ENCODE data around the gene METTL9.

The METTL9 gene

GRCh38 chr16:21656795-21657768 is 57.7 kb downstream of the METTL9 start:
- DNase-seq (ENCODE audit: extremely low spot score), result peak; percentile 57
- ChIA-PET CTCF (interaction anchor here (0.7 to 4.3 kb wide), 38 partner anchors 9 to 1442 kb away, joined by 3 to 69 read pairs (median 4); no protein-coding TSS in a partner anchor), POLR2A (no interaction called here)
- peak; percentile 74 for TF ChIP-seq CTCF (IDR thresholded peaks at IDR 0.05; ENCODE audit: control extremely low read depth, extremely low read depth, low read depth, missing control alignments)

- POLR2A ChIA-PET, result no interaction called here
- DNase-seq (ENCODE audit: extremely low spot score), result no peak
- CTCF ChIA-PET, result interaction anchor here (1.9 to 4.3 kb wide), 3 partner anchors 13 to 48 kb away, joined by 4 to 69 read pairs (median 40); no protein-coding TSS in a partner anchor
- TF ChIP-seq CTCF (IDR thresholded peaks at IDR 0.05; ENCODE audit: control extremely low read depth, extremely low read depth, low read depth, missing control alignments), result no peak
These were observed 59.7 kb downstream of the METTL9 start for GRCh38 chr16:21659124-21659523.

GRCh38 chr16:21663889-21664647 is 64.7 kb downstream of the METTL9 start, which contains the start of gene OTOA:
OTOA (plus strand) TSS chr16:21663968; CDS start chr16:21678515, 14,547 bp downstream.
- DNase-seq (ENCODE audit: extremely low spot score), result peak; percentile 30
- CTCF ChIA-PET, result no interaction called here
- POLR2A ChIA-PET, result no interaction called here
- TF ChIP-seq CTCF (IDR thresholded peaks at IDR 0.05; ENCODE audit: control extremely low read depth, extremely low read depth, low read depth, missing control alignments), result no peak

GRCh38 chr16:21664801-21665492 is 65.6 kb downstream of the METTL9 start:
- CTCF ChIA-PET, result interaction anchor here (2.5 kb wide), 1 partner anchor 8 kb away, joined by 12 read pairs; no protein-coding TSS in a partner anchor

GRCh38 chr16:21666772-21667171 is 67.4 kb downstream of the METTL9 start:
- no peak for TF ChIP-seq CTCF (IDR thresholded peaks at IDR 0.05; ENCODE audit: control extremely low read depth, extremely low read depth, low read depth, missing control alignments)
- ChIA-PET POLR2A (no interaction called here), CTCF (interaction anchor here (2.5 kb wide), 1 partner anchor 9 kb away, joined by 12 read pairs; no protein-coding TSS in a partner anchor)
- no peak for DNase-seq (ENCODE audit: extremely low spot score)

More at GRCh38 chr16:21664801-21665492, 65.6 kb downstream of the METTL9 start:
- no peak for TF ChIP-seq CTCF (IDR thresholded peaks at IDR 0.05; ENCODE audit: control extremely low read depth, extremely low read depth, low read depth, missing control alignments)
- DNase-seq (ENCODE audit: extremely low spot score), result no peak
- POLR2A ChIA-PET, result no interaction called here

All from GM10248 (cell line).